ENCODE data around the gene CENPP. TPM values are rescaled to one million over a fixed set of nuclear protein-coding genes. Genes with fewer than 3 reads are reported as not detected.
A peak's percentile ranks its signal among the peaks of the same experiment; 100 is the strongest.

CENPP gene
- total RNA-seq, 4 donors from 2014 or later = 0.37 to 7.1 (median 3.2) TPM

- no peaks in the 10 kb centered on the region for H3K27me3 ChIP-seq
- H3K4me1 ChIP-seq = peaks cover 0 to 45% (median 7%) of the 10 kb centered on the region in 4 donors
- in situ Hi-C loops (cut with MboI; ENCODE audit: low pct_ligation_motif_present in 1 of 4, low pct_unique_long_range_greater_than_20kb in 1 of 4, low sequenced_read_pairs in 3 of 4) = no loop called here
- no peaks in the 10 kb centered on the region for H3K9me3 ChIP-seq
- WGBS, 2 donors (ENCODE audit: low coverage in 1 of 2) = 88 to 92% methylated on average over 10 to 13 of the region's 13 CpGs
- DNase-seq = no peak
- H3K27ac ChIP-seq = peak overlapping the region; percentile 61 to 87 (median 73)
- no peak for TF ChIP-seq EP300 (IDR thresholded peaks at IDR 0.05; ENCODE audit: low read depth)
- no peak for TF ChIP-seq POLR2A (IDR thresholded peaks at IDR 0.05)
- TF ChIP-seq POLR2AphosphoS5 (IDR thresholded peaks at IDR 0.05) = no peak
- no peak for TF ChIP-seq CTCF (IDR thresholded peaks at IDR 0.05)
- H3K36me3 ChIP-seq = no peaks in the 10 kb centered on the region
- intact Hi-C loops (cut with DNase I; ENCODE audit: low total_unique reads) = loop anchor here (10.0 kb wide), 1 partner anchor 111 kb away; no protein-coding TSS in a partner anchor
- no peak overlapping the region for H3K4me3 ChIP-seq
Measured at GRCh38 chr9:92615790-92616189, 290.0 kb downstream of the CENPP start.

DNA sequence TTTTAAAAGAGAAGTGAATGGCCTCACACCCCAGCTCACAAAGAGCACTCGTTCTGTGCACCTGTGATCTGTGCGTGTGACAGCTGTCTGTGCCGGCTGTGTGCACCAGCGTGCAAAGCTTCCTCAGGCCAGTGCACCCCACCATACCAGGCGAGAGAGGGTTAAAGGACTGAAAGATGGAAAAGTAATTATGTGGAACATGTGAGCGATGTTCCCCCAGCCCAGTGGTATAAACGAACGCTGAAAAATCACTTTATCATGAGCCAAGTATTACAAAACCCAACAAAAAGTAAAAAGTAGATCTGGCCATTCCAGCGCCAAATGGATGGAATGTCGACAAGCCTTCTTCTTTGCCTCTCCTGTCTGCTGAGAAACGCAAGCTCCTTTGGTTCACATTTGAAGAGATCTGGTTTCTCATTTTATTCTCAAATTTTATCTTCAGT lies 290.5 kb downstream of the CENPP start:
- Histone ChIP-seq H3K4me1 (peaks cover 0 to 45% (median 7%) of the 10 kb centered on the region in 4 donors), H3K4me3 (no peak overlapping the region), H3K27me3 (no peaks in the 10 kb centered on the region), H3K9me3 (no peaks in the 10 kb centered on the region), H3K27ac (peak overlapping the region; percentile 61 to 87 (median 73)), H3K36me3 (no peaks in the 10 kb centered on the region)
- in situ Hi-C loops (cut with MboI; ENCODE audit: low pct_ligation_motif_present in 1 of 4, low pct_unique_long_range_greater_than_20kb in 1 of 4, low sequenced_read_pairs in 3 of 4) = no loop called here
- DNase-seq = no peak
- TF ChIP-seq POLR2A (IDR thresholded peaks at IDR 0.05) (no peak), CTCF (IDR thresholded peaks at IDR 0.05) (no peak), POLR2AphosphoS5 (IDR thresholded peaks at IDR 0.05) (peak in 1 of 3 donors; percentile 6), EP300 (IDR thresholded peaks at IDR 0.05; ENCODE audit: low read depth) (no peak)
- intact Hi-C loops (cut with DNase I; ENCODE audit: low total_unique reads) = loop anchor here (10.0 kb wide), 1 partner anchor 111 kb away; no protein-coding TSS in a partner anchor
- WGBS, 2 donors (ENCODE audit: low coverage in 1 of 2) = 69 to 74% methylated on average over 5 to 11 of the region's 11 CpGs

- intact Hi-C loops (cut with DNase I; ENCODE audit: low total_unique reads) = loop anchor here (10.0 kb wide), 1 partner anchor 112 kb away; no protein-coding TSS in a partner anchor
- H3K4me3 ChIP-seq = no peak overlapping the region
- H3K27ac ChIP-seq = peak overlapping the region; percentile 61 to 87 (median 73)
- 52 to 59% methylated on average over 6 to 11 of the region's 11 CpGs for WGBS, 2 donors (ENCODE audit: low coverage in 1 of 2)
- H3K36me3 ChIP-seq = no peaks in the 10 kb centered on the region
- no peaks in the 10 kb centered on the region for H3K9me3 ChIP-seq
- H3K27me3 ChIP-seq = no peaks in the 10 kb centered on the region
- TF ChIP-seq POLR2AphosphoS5 (IDR thresholded peaks at IDR 0.05) (peak in 1 of 3 donors; percentile 30), POLR2A (IDR thresholded peaks at IDR 0.05) (no peak)
- DNase-seq = no peak
- peaks cover 0 to 42% (median 7%) of the 10 kb centered on the region in 4 donors for H3K4me1 ChIP-seq
- in situ Hi-C loops (cut with MboI; ENCODE audit: low pct_ligation_motif_present in 1 of 4, low pct_unique_long_range_greater_than_20kb in 1 of 4, low sequenced_read_pairs in 3 of 4) = no loop called here
Measured at GRCh38 chr9:92616655-92617111, 290.9 kb downstream of the CENPP start.

GRCh38 chr9:92617195-92617813 lies 291.6 kb downstream of the CENPP start:
- Histone ChIP-seq H3K4me1 (peaks cover 0 to 42% (median 7%) of the 10 kb centered on the region in 4 donors), H3K9me3 (no peaks in the 10 kb centered on the region), H3K4me3 (no peak overlapping the region), H3K36me3 (no peaks in the 10 kb centered on the region), H3K27me3 (no peaks in the 10 kb centered on the region), H3K27ac (peak overlapping the region; percentile 61 to 87 (median 73))
- intact Hi-C loops (cut with DNase I; ENCODE audit: low total_unique reads) (loop anchor here (10.0 kb wide), 1 partner anchor 113 kb away; no protein-coding TSS in a partner anchor), in situ Hi-C loops (cut with MboI; ENCODE audit: low pct_ligation_motif_present in 1 of 4, low pct_unique_long_range_greater_than_20kb in 1 of 4, low sequenced_read_pairs in 3 of 4) (no loop called here)
- no peak for DNase-seq
- 96% methylated on average over 11 of the region's 11 CpGs; no CpG with 5 or more reads in 1 of the 2 donors for WGBS, 2 donors (ENCODE audit: low coverage in 1 of 2)
- TF ChIP-seq CTCF (IDR thresholded peaks at IDR 0.05) = no peak
- no peak for TF ChIP-seq POLR2A (IDR thresholded peaks at IDR 0.05)
- TF ChIP-seq EP300 (IDR thresholded peaks at IDR 0.05; ENCODE audit: low read depth) = no peak
- TF ChIP-seq POLR2AphosphoS5 (IDR thresholded peaks at IDR 0.05) = no peak

Data from transverse colon (tissue), 4 donors.